Measurements from ENCODE around the gene PTGER1. TPM values are rescaled to one million over a fixed set of nuclear protein-coding genes. Genes with fewer than 3 reads are reported as not detected.

Gene PTGER1
- total and polyA plus RNA-seq, 10 of the 15 experiments (the other 5 are each of a cell fraction or from before 2014, with no cell fraction given): not detected

DNA sequence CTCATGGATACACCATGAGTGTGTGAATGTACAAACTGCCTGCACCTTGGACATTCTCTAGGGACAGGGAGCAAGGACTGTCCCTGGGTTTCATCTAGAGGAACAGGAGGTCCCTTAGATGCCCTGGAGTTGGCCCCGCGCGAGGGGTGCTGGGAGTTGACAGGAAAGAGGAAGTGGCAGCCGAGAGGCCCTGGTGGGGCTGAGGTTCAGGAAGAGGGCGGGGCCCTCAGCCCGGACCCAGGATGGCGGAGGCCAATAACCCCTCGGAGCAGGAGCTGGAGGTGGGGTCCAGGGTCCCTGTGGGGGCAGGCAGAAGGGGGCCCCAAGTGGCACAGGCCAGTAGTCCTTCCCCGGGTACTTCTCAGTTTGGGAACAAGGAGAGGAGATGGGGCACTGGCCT lies 35.1 kb downstream of the PTGER1 start (continued):
- TF ChIP-seq, protein P1, sequence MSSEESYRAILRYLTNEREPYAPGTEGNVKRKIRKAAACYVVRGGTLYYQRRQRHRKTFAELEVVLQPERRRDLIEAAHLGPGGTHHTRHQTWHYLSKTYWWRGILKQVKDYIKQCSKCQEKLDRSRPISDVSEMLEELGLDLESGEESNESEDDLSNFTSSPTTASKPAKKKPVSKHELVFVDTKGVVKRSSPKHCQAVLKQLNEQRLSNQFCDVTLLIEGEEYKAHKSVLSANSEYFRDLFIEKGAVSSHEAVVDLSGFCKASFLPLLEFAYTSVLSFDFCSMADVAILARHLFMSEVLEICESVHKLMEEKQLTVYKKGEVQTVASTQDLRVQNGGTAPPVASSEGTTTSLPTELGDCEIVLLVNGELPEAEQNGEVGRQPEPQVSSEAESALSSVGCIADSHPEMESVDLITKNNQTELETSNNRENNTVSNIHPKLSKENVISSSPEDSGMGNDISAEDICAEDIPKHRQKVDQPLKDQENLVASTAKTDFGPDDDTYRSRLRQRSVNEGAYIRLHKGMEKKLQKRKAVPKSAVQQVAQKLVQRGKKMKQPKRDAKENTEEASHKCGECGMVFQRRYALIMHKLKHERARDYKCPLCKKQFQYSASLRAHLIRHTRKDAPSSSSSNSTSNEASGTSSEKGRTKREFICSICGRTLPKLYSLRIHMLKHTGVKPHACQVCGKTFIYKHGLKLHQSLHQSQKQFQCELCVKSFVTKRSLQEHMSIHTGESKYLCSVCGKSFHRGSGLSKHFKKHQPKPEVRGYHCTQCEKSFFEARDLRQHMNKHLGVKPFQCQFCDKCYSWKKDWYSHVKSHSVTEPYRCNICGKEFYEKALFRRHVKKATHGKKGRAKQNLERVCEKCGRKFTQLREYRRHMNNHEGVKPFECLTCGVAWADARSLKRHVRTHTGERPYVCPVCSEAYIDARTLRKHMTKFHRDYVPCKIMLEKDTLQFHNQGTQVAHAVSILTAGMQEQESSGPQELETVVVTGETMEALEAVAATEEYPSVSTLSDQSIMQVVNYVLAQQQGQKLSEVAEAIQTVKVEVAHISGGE (CRISPR knock-in tag; IDR thresholded peaks at IDR 0.05): no peak
- TF ChIP-seq POLR2AphosphoS5 (IDR thresholded peaks at IDR 0.05; ENCODE audit: low read length): peak; percentile 77; the same call in 1 of the 2 replicates
- TF ChIP-seq, protein P2, sequence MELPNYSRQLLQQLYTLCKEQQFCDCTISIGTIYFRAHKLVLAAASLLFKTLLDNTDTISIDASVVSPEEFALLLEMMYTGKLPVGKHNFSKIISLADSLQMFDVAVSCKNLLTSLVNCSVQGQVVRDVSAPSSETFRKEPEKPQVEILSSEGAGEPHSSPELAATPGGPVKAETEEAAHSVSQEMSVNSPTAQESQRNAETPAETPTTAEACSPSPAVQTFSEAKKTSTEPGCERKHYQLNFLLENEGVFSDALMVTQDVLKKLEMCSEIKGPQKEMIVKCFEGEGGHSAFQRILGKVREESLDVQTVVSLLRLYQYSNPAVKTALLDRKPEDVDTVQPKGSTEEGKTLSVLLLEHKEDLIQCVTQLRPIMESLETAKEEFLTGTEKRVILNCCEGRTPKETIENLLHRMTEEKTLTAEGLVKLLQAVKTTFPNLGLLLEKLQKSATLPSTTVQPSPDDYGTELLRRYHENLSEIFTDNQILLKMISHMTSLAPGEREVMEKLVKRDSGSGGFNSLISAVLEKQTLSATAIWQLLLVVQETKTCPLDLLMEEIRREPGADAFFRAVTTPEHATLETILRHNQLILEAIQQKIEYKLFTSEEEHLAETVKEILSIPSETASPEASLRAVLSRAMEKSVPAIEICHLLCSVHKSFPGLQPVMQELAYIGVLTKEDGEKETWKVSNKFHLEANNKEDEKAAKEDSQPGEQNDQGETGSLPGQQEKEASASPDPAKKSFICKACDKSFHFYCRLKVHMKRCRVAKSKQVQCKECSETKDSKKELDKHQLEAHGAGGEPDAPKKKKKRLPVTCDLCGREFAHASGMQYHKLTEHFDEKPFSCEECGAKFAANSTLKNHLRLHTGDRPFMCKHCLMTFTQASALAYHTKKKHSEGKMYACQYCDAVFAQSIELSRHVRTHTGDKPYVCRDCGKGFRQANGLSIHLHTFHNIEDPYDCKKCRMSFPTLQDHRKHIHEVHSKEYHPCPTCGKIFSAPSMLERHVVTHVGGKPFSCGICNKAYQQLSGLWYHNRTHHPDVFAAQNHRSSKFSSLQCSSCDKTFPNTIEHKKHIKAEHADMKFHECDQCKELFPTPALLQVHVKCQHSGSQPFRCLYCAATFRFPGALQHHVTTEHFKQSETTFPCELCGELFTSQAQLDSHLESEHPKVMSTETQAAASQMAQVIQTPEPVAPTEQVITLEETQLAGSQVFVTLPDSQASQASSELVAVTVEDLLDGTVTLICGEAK (IDR thresholded peaks at IDR 0.05; ENCODE audit: borderline replicate concordance): peak; percentile 64; the same call in 1 of the 2 replicates
- TF ChIP-seq, protein P3, sequence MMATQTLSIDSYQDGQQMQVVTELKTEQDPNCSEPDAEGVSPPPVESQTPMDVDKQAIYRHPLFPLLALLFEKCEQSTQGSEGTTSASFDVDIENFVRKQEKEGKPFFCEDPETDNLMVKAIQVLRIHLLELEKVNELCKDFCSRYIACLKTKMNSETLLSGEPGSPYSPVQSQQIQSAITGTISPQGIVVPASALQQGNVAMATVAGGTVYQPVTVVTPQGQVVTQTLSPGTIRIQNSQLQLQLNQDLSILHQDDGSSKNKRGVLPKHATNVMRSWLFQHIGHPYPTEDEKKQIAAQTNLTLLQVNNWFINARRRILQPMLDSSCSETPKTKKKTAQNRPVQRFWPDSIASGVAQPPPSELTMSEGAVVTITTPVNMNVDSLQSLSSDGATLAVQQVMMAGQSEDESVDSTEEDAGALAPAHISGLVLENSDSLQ (IDR thresholded peaks at IDR 0.05): peak; percentile 39
- TF ChIP-seq CEBPB (IDR thresholded peaks at IDR 0.05; ENCODE audit: borderline replicate concordance in 1 of 2, low read depth in 2 of 2, low read length in 2 of 2): no peak
- peak; percentile 48 for TF ChIP-seq SP1 (IDR thresholded peaks at IDR 0.05; ENCODE audit: low read depth, low read length)
- TF ChIP-seq CHD4 (IDR thresholded peaks at IDR 0.05): no peak
- no peak for TF ChIP-seq KLF5 (IDR thresholded peaks at IDR 0.05; ENCODE audit: partially characterized antibody)
- TF ChIP-seq, protein P4, sequence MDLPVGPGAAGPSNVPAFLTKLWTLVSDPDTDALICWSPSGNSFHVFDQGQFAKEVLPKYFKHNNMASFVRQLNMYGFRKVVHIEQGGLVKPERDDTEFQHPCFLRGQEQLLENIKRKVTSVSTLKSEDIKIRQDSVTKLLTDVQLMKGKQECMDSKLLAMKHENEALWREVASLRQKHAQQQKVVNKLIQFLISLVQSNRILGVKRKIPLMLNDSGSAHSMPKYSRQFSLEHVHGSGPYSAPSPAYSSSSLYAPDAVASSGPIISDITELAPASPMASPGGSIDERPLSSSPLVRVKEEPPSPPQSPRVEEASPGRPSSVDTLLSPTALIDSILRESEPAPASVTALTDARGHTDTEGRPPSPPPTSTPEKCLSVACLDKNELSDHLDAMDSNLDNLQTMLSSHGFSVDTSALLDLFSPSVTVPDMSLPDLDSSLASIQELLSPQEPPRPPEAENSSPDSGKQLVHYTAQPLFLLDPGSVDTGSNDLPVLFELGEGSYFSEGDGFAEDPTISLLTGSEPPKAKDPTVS (IDR thresholded peaks at IDR 0.05; ENCODE audit: low read depth, low read length): no peak
- no peak for TF ChIP-seq EP300 (IDR thresholded peaks at IDR 0.05; ENCODE audit: borderline replicate concordance in 1 of 2, control insufficient read depth in 1 of 2, low read depth in 2 of 2, low read length in 2 of 2)
- TF ChIP-seq, protein P5, sequence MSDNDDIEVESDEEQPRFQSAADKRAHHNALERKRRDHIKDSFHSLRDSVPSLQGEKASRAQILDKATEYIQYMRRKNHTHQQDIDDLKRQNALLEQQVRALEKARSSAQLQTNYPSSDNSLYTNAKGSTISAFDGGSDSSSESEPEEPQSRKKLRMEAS (IDR thresholded peaks at IDR 0.05; ENCODE audit: low read depth, low read length): no peak
- TF ChIP-seq MTA2 (IDR thresholded peaks at IDR 0.05; ENCODE audit: low read depth): 0 out of 2 replicates have a peak, but pooled peaks have one; percentile 33
- no peak for TF ChIP-seq FOXM1 (IDR thresholded peaks at IDR 0.05; ENCODE audit: low read depth, low read length)
- no peak for TF ChIP-seq SREBF2 (IDR thresholded peaks at IDR 0.05; ENCODE audit: low read length)
- no peak for TF ChIP-seq ZZZ3 (IDR thresholded peaks at IDR 0.05; ENCODE audit: control insufficient read depth, insufficient read length, low read depth)
- TF ChIP-seq SMARCA5 (IDR thresholded peaks at IDR 0.05): no peak
- TF ChIP-seq ZSCAN29 (IDR thresholded peaks at IDR 0.05): no peak

All from GM12878 (cell line).